HG03103 (cell line): Measurements from ENCODE around the gene ZC3H13.
"Not testable (repeated sequence)": the region's sequence is repeated elsewhere in the genome, so short reads cannot be mapped to it uniquely, and the experiment has no call there.

Experiments
- ATAC-seq: cut with Tn5 transposase; IDR thresholded peaks from one replicate; pipeline ENCODE4 v1.9.1; 2021; ENCODE audit warnings: low read depth; ENCODE audit not compliant: unreplicated experiment

Gene ZC3H13

DNA sequence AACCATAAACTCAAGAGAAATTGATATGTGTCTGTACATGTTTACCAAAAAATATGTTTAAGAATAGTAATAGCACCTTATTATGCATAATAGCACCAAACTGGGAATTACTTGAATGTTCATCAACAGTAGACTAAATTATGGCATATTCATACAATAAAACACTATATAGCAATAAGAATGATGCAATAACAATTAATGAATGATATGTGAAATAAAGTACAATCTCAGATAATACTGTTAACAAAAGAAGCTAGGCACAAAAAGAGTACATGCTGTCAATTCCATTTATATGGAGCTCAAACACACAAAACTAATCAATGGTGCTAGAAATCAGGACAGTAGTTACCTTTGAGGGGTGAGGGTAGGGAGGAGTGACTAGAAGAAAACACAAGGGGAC lies 36.3 kb downstream of the ZC3H13 start:
- ATAC-seq, result no peak

DNA sequence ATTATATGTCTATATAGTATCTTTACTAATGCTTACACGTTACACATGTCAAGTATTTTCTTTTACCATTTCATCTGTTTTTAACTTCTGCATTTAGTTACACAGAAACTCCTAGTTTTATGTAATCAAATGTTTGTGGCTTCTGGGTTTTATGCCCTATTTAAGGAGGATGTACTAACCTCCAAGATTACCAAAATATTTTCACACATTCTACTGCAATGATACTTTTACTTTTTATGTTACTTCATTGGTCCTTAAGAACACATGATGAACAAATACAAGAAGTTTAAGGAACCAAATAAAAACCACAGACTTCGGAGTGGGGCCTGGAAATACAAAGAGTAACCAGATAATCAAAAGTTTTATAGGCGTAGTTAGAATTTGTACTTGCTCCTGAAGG lies 37.2 kb downstream of the ZC3H13 start:
- no peak for ATAC-seq

DNA sequence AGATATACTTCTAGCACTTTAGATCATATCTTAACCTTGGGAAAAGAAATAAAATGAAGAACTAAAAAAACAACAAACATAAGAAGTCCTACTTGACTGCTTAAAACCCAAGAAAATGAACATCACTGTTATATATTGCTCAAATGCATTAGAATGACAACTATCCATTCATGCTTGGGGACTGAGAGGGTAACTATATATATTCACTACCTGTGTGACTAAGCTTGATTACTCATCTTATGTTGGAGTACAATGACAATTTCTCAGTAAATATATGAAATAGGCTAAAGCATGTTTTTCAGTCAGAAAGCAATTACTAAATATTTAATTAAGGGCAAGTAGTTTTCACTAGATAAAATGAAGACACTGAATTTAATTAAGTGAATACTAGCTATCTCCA lies 40.1 kb downstream of the ZC3H13 start:
- ATAC-seq, result no peak

DNA sequence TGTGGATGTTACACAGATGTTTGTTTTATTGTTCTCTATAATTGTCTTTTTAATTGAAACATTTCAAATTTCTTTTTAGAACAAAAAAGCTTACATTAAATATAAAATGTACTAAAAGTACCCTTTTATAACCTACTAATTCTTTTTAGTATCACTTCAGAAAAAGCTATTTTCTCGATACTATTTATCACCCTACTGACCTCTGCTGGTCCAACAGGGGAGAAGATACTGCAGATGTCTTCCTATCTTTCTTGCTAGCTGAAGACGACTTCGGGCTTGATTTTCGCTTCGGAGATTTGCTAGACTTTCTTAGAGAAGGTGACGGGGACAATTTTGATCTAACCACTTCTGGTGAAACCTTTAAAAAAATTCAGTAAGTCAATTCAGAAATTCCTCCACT lies 42.4 kb downstream of the ZC3H13 start:
- no peak for ATAC-seq

DNA sequence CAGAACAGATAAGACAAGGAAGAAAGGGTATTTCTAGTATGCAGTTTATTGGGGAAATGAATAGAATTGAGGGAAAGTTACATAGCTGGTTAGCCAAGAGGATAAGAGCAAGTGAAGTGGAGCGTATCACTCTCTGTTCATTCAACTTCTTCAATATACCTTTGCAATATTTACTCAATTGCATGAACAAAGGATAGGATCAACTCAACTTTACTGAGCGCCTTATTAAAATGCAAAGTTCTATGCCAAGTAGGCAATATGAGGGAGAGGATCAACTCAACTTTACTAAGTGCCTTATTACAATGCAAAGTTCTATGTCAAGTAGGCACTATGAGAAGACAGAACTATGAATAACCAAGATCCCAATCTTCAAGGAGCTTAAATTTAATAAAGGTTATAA lies 43.9 kb downstream of the ZC3H13 start:
- no peak for ATAC-seq

DNA sequence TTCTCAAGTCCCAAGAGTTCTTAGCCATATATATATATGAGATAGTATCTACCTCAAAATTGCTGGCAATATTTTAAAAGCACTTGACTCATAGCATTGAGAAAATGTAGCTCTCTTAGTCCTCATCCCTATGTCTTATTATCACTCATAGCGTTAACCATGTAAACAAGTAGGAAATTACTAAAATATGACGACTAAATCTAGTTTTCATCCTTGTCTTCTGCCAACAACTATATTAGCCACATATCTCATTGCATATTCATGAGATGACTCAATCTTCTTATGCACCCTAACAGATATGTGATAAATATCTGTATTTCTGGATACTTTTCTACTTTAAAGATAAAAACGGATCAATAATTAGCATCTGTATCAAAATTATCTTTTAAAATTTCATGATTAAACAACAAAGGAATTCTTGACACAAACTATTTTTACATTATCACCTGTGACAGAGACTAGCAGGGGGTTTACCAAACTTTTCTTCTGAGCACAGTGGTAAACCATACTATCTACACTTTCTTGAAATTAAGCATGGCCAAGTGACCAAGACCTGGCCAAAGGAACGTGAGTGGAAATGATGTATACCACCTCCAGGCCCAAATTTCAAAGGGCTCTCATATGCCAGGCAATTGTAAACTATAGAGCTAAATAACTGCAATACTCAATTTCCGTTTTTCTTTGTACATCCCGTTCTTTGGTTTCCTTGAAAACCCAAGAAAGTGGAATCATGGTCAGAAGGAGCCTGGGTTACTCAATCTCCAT lies 45.7 kb downstream of the ZC3H13 start:
- ATAC-seq, result no peak

DNA sequence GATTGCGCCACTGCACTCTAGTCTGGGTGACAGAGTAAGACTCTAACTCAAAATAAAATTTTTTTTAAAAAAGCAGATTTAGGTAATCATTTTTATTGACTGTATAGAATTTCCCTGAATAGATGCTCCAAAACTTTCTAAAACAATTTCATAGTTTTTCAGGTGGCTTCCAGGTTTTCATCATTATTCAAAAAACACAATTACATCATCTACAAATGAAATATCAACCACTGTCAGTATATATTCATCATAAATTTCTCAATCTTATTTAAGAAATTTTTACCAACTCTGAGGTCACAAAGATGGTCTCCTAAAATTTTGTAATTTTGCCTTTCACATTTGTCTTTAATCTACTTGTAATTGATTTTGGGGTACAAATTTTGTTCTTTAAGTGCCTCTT lies 48.1 kb downstream of the ZC3H13 start:
- no peak for ATAC-seq

DNA sequence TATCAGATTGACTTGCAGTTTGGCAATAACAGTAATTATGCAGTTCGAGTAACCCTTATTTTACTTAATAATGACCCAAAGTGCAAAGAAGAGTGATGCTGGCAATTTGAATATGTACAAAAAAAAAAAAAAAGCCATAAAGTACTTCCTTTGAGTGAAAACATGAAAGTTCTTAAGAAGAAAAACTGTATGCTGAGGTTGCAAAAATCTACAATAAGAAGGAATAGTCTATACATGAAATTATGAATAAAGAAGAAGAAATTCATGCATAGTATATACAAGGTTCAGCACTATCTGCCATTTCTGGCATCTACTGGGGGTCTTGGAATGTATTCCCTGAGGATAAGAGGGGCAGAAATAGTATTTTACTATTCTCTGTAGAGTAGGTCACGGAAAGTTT lies 55.9 kb downstream of the ZC3H13 start:
- ATAC-seq, result no peak

DNA sequence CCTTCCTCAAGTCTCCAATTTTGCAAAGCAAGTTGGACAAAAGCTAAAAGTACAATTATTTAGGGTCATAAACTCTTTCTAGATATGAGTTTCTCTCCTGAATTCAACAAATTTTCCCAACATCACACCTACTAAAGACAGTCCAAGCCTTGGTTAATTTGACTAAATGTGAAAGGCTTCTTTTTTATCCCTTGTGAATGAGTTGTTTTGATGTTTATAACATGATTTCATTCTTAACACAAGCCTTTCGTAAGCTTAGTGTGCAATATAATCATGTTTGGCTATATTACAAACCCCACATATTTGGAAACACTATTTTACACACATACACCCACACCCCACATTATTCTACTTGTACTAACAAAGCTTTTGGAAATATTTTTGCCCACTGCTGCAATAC lies 57.3 kb downstream of the ZC3H13 start:
- ATAC-seq, result no peak

DNA sequence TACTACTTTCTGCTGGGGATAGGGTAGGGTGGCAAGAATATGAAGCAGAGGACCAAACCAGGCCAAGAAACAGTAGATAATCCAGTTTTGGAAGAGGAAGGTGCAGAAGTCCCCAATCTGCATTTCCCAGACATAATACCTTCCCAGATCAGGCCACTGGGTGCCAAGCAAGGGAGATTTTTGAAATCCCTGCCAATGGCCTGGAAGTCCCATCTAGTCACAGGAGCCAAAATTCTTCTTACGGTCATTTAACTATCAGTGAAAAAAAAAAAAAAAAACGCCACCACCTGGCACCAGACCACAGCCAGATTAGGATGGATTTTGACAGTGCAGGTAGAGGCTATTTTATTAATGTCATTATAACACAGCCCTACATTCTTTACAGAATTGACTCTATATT lies 57.8 kb downstream of the ZC3H13 start:
- ATAC-seq, result no peak

DNA sequence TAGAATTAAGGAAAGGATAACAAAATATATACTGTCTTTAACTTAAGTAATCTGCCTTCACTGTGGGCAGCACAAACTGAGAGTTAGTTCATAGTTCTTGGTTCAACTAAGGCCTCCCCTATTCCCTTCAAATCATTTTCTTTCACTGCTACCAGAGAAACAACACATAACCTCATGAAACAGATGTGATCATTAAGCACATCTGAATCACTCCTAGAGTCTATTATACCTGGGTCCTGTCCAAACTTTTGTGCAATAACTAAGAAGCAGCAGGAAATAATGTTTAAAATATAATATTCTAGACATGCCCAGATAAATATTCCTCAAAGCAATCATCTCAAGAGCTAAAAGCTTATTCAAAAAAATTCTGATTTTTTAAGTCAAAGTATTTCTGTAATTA lies 62.9 kb downstream of the ZC3H13 start:
- ATAC-seq, result no peak

DNA sequence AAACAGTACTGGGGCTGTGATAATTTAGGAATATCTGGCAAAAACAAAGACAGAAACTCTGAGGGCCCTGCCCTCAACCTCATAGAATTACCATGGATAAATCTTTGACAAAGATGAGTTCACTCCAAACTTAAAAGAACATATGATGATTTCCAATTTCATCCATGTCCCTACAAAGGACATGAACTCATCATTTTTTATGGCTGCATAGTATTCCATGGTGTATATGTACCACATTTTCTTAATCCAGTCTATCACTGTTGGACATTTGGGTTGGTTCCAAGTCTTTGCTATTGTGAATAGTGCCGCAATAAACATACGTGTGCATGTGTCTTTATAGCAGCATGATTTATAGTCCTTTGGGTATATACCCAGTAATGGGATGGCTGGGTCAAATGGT lies 71.4 kb downstream of the ZC3H13 start:
- ATAC-seq, result not testable (repeated sequence)

DNA sequence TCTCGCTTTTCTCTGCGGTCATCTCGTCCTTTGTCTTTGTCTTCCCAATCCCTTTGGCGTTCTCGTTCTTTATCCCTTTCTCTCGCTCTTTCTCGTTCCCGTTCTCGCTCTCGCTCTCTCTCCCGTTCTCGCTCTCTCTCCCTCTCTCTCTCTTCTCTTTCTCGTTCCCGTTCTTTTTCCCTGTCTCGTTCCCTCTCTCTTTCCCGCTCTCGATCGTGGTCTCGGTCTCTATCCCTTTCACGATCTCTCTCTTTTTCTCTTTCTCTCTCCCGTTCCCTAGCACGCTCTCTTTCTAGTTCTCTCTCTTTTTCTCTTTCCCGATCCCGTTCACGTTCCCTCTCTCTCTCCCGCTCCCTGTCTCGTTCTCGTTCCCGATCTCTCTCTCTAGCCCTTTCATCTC lies 77.2 kb downstream of the ZC3H13 start:
- ATAC-seq, result no peak

DNA sequence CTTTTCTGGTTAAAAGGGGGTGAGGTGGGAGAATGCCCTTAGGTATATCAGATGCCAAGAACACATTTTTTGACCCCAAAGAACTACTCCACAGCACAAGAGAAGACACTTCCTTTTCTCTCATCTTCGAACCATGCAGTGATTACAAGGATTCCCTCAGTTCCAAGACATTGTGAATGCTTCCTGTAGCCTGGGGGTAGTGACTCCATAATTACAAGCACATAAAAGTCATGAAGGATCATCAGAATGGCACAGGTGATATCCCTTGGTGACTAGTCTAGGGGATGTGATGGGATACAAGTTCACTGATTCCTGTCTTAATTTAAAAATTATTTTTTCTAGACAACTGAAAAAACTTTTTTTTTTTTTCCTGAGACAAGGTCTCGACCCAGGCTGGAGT lies 78.0 kb downstream of the ZC3H13 start:
- no peak for ATAC-seq

DNA sequence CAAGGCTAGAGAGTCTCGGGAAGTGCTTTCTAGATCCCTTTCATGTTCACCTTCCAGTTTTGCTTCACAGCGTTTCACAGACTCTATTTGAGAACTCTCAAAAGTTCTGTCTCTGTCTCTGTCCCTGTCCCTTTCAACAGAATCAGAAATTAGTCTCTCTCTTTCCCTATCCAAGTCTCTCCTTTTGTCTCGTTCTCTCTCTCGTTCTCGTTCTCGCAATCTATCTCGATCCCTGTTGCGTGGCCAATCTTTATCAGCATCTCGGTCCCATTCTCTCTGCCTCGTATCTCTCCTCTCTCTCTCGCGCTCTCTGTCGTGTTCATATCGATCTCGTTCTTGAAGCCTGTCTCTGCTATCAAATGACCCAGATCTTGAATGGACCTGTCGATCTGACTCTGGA lies 85.0 kb downstream of the ZC3H13 start:
- ATAC-seq, result no peak

DNA sequence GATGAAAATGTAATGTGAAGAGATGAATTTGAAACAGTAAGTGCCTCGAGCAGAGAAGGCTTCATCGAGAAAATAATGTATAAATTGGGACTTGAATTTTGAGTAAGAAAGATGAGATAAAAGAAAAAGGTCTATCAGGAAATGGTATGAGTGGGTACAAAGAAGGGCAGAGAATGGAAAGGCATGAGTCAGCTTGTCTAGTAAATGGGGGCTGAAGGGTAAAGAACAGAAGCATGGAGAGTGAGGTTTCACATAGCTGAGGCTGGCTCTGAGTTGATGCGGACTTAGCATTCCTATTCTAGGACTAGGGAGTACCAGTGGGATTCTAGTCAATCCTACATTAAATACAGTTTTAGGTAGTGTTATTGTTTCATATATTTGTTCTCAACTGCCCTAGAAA lies 85.8 kb downstream of the ZC3H13 start:
- no peak for ATAC-seq

DNA sequence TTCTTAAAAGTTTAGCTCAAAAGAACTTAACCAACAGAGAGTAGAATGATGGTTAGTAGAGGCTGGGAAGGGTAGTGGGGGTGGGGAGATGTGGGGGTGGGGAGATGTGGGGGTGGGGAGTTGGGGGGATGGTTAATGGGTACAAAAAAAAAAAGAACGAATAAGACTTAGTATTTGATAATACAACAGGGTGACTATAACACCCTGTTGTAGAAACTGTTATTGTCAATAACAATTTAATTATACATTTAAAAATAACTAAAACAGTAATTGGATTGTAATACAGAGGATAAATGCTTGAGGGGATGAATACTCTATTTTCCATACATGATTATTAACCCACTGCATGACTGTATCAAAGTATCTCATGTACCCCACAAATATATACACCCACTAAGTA lies 91.1 kb downstream of the ZC3H13 start:
- no peak for ATAC-seq

DNA sequence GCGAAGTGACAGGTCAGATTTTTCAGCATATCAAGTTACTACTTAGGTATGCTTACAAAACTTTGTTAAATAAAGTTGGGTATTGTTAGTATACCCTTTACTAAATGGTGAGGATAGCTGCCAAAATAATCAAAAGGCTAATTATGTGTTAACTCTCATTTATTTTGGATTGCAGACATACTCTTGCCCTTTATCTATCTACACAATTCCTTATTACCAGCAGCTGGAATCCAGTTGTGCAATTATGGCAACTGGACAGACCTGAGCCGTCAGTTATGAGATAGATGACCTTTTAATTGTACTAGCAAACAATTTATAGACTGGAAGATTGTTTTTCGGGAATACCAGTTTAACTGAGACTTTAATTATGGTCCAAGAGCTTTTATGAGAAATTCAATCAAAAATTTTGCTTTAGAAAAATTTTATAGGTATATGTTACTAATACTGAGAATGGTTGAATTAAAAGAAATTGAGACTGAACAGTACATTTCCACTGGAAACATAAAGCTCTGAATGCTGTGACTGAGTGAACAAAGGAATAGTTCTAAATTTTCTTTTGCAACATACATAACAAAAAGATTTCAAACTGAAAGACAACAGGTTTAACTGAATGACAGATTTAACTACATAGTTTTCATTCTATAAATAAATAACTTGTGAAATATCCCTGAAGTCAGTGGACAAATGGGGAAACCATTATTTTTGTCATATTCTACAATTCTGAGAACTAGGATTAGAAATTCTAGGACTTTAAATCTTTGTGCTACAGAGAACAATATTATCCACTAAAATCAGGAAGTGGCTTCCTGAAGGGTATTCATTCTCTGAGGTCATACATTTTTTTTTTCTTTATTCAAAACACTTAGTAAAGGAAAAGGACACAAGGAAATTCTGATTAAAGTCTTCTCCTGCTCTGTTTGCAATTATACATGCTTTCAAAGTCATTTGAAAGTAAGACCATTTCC lies 97.4 kb downstream of the ZC3H13 start:
- no peak for ATAC-seq

DNA sequence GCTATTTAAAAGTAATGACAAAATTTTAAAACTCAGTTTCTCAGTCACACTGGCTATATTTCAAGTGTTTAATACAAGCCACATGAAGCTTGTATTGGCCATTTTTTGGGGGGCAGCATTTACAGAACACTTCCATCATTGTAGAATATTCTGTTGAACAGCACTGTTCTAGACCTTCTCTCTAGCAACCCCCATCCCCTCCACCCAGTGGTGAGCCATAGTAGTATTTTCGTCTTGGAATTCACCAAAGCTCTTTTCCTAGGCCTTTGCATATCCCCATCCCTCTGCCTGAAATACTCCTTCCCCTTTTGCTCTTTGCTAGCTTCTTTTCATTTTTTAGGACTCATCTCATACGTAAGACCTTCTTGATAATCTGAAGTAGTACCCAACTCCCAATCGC lies 99.5 kb downstream of the ZC3H13 start:
- no peak for ATAC-seq

DNA sequence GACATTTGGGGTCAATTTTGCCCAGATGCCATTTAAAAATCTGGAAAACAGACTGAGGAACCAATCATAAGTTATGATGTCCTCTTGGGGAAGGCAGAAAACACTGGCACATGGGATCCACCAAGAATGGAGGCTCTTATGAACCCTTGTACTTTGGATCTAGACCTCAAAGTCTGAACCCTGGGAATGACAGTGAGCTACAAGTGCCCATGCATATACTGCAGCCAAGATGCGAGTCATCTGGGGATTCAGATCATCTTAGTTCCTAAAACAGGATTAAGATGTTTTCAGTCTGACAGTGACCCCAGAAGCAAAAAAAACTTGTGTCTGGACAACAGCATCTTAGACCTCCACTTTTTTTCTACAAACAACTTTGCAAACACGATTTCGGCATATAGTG lies 100.8 kb downstream of the ZC3H13 start:
- ATAC-seq, result no peak

DNA sequence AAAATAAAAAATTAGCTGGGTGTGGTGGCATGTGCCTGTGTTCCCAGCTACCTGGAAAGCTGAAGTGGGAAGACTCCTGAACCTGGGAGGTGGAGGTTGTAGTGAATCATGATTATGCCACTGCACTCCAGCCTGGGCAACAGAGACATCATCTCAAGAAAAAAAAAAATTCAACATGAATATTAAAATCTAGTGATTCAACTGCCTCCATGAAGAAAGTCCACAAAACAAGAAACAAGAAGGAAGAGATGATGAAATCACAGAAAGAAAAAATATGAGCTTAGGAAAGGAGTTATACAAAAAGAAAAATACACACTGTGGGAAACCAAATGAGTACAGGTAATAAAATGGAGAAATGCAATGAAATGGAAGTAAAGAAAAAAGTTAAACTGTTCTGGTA lies 101.4 kb downstream of the ZC3H13 start:
- ATAC-seq, result no peak
